Measurements from ENCODE around the gene SSNA1. TPM values are rescaled to one million over a fixed set of nuclear protein-coding genes. Genes with fewer than 3 reads are reported as not detected.
A peak's percentile ranks its signal among the peaks of the same experiment; 100 is the strongest.

The SSNA1 gene
- total and polyA plus RNA-seq, 9 of the 15 experiments (the other 6 are each of a cell fraction or from before 2014, with no cell fraction given) = 1.9 to 130 (median 57.1) TPM

GRCh38 chr9:137156567-137157375 lies 31.7 kb upstream of the SSNA1 start (continued):
- TF ChIP-seq BRCA1 (IDR thresholded peaks at IDR 0.05) (no peak), BRCA1 (CRISPR knock-in tag; IDR thresholded peaks at IDR 0.05) (0 out of 2 replicates have a peak, but pooled peaks have one; percentile 22), SIRT6 (IDR thresholded peaks at IDR 0.05; ENCODE audit: low read depth, low read length) (no peak), MAZ (CRISPR knock-in tag; conservative IDR thresholded peaks at IDR 0.05 in 1 of 2, IDR thresholded peaks at IDR 0.05 in 1 of 2) (peak in 1 of 2 experiments; percentile 48; a peak in 1 of 4 replicates), KLF13 (tag; IDR thresholded peaks at IDR 0.05; ENCODE audit: borderline replicate concordance, low read depth) (peak; percentile 24; the same call in 1 of the 2 replicates), MLX (CRISPR knock-in tag; conservative IDR thresholded peaks at IDR 0.05) (no peak), HDAC1 (IDR thresholded peaks at IDR 0.05) (peak in 1 of 2 experiments; percentile 12; a peak in 1 of 4 replicates), E2F6 (IDR thresholded peaks at IDR 0.05; ENCODE audit: borderline replicate concordance in 1 of 2, extremely low read depth in 1 of 2, insufficient read depth in 1 of 2, insufficient read length in 1 of 2, low read depth in 1 of 2, low read length in 1 of 2, poor library complexity in 1 of 2, severe bottlenecking in 1 of 2) (peak in 1 of 2 experiments; percentile 50), ZBED1 (IDR thresholded peaks at IDR 0.05) (no peak)
